Kidney (tissue), 14 donors: ENCODE data around the gene CSAD. TPM values are rescaled to one million over a fixed set of nuclear protein-coding genes. Genes with fewer than 3 reads are reported as not detected.

Source experiments
- DNase-seq, 5 donors: peaks; one replicate each; pipeline ENCODE4 v3.0.0-alpha.2; 2013 to 2020
- FAIRE-seq: peaks from 2 replicates; lab custom pipeline; 2012; peaks lifted over from hg19 to GRCh38; lab: Jason Lieb, UNC
- H3K27ac ChIP-seq, 2 donors: one replicate each; pipeline ENCODE4 v1.7.0; 2013; ENCODE audit warnings: low read depth in 2 of 2, low read length in 2 of 2, inconsistent platforms in 1 of 2
- H3K27me3 ChIP-seq: one replicate; pipeline ENCODE4 v1.7.1; 2013; ENCODE audit warnings: low read length, inconsistent platforms; ENCODE audit not compliant: control insufficient read depth, insufficient read depth
- H3K36me3 ChIP-seq, 3 donors: one replicate each; pipeline versions ENCODE4 v1.7.0 to v1.7.1; 2013; ENCODE audit warnings: low read length in 3 of 3, control low read depth in 1 of 3, inconsistent platforms in 1 of 3; ENCODE audit not compliant: insufficient read depth in 3 of 3, control insufficient read depth in 2 of 3
- H3K4me1 ChIP-seq, 3 donors: one replicate each; pipeline versions ENCODE4 v1.7.0 to v1.7.1; 2013; ENCODE audit warnings: low read length in 3 of 3, inconsistent platforms in 1 of 3, low read depth in 1 of 3; ENCODE audit not compliant: control insufficient read depth in 2 of 3, insufficient read depth in 2 of 3
- H3K4me3 ChIP-seq, 3 donors: one replicate each; pipeline versions ENCODE4 v1.7.0 to v1.8.1; 2013; ENCODE audit warnings: low read length in 3 of 3, control low read depth in 1 of 3, inconsistent platforms in 1 of 3
- H3K9ac ChIP-seq, 3 donors: one replicate each; pipeline versions ENCODE4 v1.7.0 to v1.7.1; 2013; ENCODE audit warnings: low read length in 3 of 3, control low read depth in 1 of 3, inconsistent platforms in 1 of 3
- H3K9me3 ChIP-seq, 3 donors: one replicate each; pipeline versions ENCODE4 v1.7.0 to v1.7.1; 2013; ENCODE audit warnings: low read length in 3 of 3, control low read depth in 1 of 3, inconsistent platforms in 1 of 3; ENCODE audit not compliant: control insufficient read depth in 2 of 3, insufficient read depth in 1 of 3
- CTCF ChIP-seq: IDR thresholded peaks from 3 replicates; pipeline ENCODE4 v1.5.1; 2012; ENCODE audit warnings: mild to moderate bottlenecking, moderate library complexity, borderline replicate concordance; ENCODE audit not compliant: insufficient read depth; ENCODE audit errors: extremely low read depth
- intact Hi-C: fragments of 100-400 bp; cut with DNase I; formaldehyde crosslinking; loops from one replicate; pipeline ENCODE4 v1.11.1; 2022
- polyA plus RNA-seq: library from polyadenylated mRNA; stranded (reverse); fragments of 350-450 nt; fragmentation: Illumina TruSeq; extraction: RNeasy Lipid Tissue Mini Kit (QIAGEN cat#74804); gene quantifications from one replicate; pipeline ENCODE4 v1.2.3, GENCODE V29; 2014; ENCODE audit warnings: low read depth, low replicate concordance; ENCODE audit not compliant: insufficient read depth
- total RNA-seq: library from RNA; stranded (reverse); fragmentation: NEBNext Ultra II Directional; extraction: Animal tissue kit (Norgen Biotek cat#: 25700); gene quantifications from one replicate; pipeline ENCODE4 v1.2.1, GENCODE V29; 2021
- donor health status: control.
- donor health status: control.
- donor health status: control.
- donor health status: control.
- donor health status: control.
- donor health status: DM: yes; HTN: yes; CAD: no.
- donor health status: Normal renal cell carcinoma (clear cell type).

The CSAD gene
- total and polyA plus RNA-seq, 2 donors from 2014 or later = 24.0 to 39.1 TPM

GRCh38 chr12:53176750-53177149 is 4.0 kb downstream of the CSAD start:
- Histone ChIP-seq H3K27ac (no peak overlapping the region), H3K36me3 (peaks cover 0 to 7% (median 0%) of the 10 kb centered on the region in 3 donors), H3K9ac (no peak overlapping the region), H3K4me3 (no peak overlapping the region), H3K9me3 (no peaks in the 10 kb centered on the region), H3K27me3 (no peaks in the 10 kb centered on the region), H3K4me1 (peaks cover under 1 to 16% (median 8%) of the 10 kb centered on the region in 3 donors)
- intact Hi-C loops = no loop called here
- FAIRE-seq (no peak), DNase-seq (no peak)
- no peak for TF ChIP-seq CTCF

GRCh38 chr12:53174881-53175491 is 5.7 kb downstream of the CSAD start:
- Histone ChIP-seq H3K4me3 (no peak overlapping the region), H3K4me1 (peaks cover 0 to 10% (median 4%) of the 10 kb centered on the region in 3 donors), H3K27me3 (no peaks in the 10 kb centered on the region), H3K36me3 (peaks cover 0 to 6% (median 2%) of the 10 kb centered on the region in 3 donors), H3K9ac (no peak overlapping the region), H3K9me3 (no peaks in the 10 kb centered on the region), H3K27ac (peak overlapping the region in 1 of 2 donors; percentile 65)
- FAIRE-seq (no peak), DNase-seq (no peak)
- TF ChIP-seq CTCF = peak; percentile 39
- intact Hi-C loops = no loop called here

DNA sequence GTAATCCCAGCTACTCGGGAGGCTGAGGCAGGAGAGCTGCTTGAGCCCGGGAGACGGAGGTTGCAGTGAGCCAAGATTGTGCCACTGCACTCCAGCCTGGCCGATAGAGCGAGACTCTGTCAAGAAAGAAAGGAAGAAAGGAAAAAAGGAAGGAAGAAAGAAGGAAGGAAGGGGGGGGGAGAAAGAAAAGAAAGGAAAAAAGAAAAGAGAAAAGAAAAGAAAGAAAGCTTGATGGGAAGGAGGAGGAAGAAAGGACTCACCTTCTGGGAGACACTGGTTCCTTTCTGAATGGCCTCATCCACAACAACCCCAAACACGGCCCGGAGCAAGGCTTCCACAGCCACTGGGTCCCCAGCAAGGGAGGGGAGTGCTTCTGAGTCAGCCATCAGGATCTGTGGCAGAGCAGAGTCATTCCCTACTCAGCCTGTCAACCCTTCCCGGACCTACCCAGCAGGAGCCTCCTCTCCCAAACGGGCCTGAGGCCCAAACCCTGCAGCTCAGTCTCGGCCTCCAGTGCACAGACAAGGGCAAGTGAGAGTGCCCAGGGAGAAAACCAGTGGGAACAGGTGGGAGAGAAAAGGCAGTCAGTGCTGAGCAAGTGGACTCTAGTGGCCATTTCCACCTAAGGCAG is 7.5 kb downstream of the CSAD start:
- DNase-seq = no peak
- no peak for TF ChIP-seq CTCF
- intact Hi-C loops = no loop called here

More for the DNA sequence above, 7.5 kb downstream of the CSAD start:
- Histone ChIP-seq H3K27ac (no peak overlapping the region), H3K4me1 (peaks cover 0 to 10% (median 0%) of the 10 kb centered on the region in 3 donors), H3K36me3 (peaks cover 0 to 6% (median 2%) of the 10 kb centered on the region in 3 donors), H3K4me3 (no peak overlapping the region), H3K9me3 (no peaks in the 10 kb centered on the region), H3K27me3 (no peaks in the 10 kb centered on the region), H3K9ac (no peak overlapping the region)
- FAIRE-seq = no peak
